ENCODE data around the gene CNNM2. TPM values are rescaled to one million over a fixed set of nuclear protein-coding genes. Genes with fewer than 3 reads are reported as not detected.
"Not testable (repeated sequence)": the region's sequence is repeated elsewhere in the genome, so short reads cannot be mapped to it uniquely, and the experiment has no call there.

The CNNM2 gene
- total RNA-seq, 2 experiments from 2014 or later, result 4.2 to 4.5 TPM

DNA sequence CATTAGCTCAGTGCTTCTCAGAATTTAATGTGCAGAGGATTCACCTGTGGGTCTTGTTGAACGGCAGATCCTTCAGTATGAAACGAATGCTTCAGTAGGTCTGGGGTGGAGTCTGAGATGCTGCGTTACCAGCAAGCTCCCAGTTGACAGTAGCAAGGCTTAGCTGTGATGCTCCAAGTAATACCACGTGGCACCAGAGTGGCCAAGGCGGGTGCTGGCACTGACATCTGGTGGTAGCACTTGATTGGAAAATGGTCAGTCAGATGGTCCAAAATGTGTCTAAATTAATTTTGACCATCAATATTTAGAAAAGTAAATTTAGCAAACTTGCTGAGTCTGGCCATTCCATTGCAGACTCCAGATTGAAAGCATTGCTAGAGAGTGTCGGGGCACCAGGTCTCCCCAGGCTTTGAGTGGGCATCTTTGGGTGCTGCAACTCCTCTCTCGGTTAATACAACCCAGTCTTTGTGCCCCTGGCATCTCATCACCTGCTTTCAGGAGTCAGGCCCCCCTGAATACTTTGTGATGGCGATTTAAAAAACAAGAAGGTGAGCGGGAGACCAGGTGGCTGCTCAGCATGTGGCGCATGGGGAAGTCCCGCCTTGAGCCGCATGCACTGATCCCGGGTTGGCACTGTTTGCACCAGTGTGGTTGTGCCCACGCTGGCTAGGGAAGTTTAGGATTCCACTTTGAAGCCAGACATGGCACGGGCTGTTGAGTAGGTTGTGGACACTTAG, 144.9 kb downstream of the CNNM2 start:
- no peak for DNase-seq
- Mint-ChIP-seq H3K27ac (no peak overlapping the region), H3K9me3 (ENCODE audit: low read depth) (no peaks in the 10 kb centered on the region), H3K4me1 (no peaks in the 10 kb centered on the region), H3K27me3 (no peaks in the 10 kb centered on the region), H3K4me3 (no peak overlapping the region), H3K36me3 (ENCODE audit: low read depth) (no peaks in the 10 kb centered on the region)
- no peak for ATAC-seq
- ChIA-PET POLR2A (no interaction called here), CTCF (interaction anchor here (0.8 to 2.7 kb wide), 6 partner anchors 9 to 181 kb away, joined by 3 to 22 read pairs (median 4); partner anchors contain the start of gene CNNM2)
- intact Hi-C loops (cut with DNase I, micrococcal nuclease), result no loop called here

DNA sequence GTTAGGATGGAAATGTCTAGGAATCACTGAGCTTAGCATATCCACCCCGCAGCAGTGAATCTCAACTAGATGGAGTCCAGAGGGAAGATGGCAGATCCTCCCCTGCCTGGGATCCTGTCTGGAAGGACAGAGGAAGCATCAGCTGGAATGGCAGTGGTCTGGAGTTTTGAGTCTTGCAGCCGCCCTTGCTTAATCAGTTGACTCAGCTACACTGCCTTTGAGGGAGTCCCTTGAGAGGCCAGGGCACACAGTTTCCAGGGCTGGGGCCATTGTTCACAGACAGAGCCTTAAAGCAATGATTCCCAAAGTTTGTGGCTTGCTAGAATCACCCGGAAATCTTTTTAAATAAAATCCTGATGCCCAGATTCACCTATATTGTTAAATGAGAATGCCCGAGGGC, 146.9 kb downstream of the CNNM2 start:
- ATAC-seq, result no peak
- Mint-ChIP-seq H3K4me1 (peaks cover 3% of the 10 kb centered on the region), H3K4me3 (no peak overlapping the region), H3K27me3 (no peaks in the 10 kb centered on the region), H3K27ac (no peak overlapping the region), H3K36me3 (ENCODE audit: low read depth) (no peaks in the 10 kb centered on the region), H3K9me3 (ENCODE audit: low read depth) (no peaks in the 10 kb centered on the region)
- DNase-seq, result no peak
- ChIA-PET CTCF (interaction anchor here (0.6 to 2.7 kb wide), 4 partner anchors 11 to 706 kb away, joined by 3 to 22 read pairs (median 4); partner anchors contain the start of gene CNNM2), POLR2A (interaction anchor here (0.6 kb wide), 1 partner anchor 15 kb away, joined by 4 read pairs; no protein-coding TSS in a partner anchor)
- intact Hi-C loops (cut with DNase I, micrococcal nuclease), result loop anchor here in 1 of 2 experiments (5.0 kb wide), 1 partner anchor 338 kb away; no protein-coding TSS in a partner anchor

DNA sequence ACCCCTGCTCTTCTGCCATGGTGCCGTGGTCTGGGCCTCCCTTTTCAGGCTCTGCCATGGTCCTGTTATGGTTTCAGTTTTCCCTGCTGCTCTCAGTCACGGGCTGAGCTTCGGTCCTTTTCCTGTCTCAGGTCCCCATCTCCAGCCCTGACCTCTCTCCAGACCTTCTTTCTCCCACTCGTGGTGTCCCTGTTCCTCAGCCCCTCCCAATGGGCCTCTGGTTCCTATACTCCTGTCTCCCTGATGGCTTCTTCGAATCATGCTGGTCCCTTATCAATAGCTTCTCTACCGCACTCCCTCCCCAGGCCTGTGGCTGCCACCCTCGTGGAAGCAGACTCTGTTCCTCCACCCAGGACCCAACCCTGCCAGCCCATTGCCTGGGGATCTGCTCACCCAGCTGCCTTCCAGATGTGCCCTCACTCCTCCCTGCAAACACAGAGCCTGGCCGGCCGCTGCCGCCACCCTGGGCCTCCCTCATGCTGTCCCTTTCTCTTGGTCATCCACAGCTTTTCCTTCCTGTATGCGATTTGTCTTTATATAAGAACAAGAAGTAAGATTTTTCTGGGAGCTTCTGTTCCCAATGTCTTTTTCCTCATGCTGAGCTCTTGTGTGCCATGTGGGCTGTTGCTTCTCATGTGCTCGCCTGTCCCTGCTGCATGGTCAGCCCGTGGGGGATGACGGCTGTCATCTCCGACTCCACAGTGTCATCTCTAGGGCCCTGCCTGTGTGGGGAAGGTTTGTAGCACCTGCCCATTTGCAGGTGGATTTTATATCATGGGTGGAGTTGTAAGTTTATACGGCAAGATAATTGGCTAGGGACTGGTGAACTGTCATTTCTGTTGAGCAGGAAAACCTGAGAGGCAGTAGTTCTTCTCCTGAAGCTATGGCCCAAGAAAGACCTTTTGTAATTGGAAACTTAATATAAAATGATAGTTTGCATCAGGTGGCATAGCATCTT, 148.3 kb downstream of the CNNM2 start:
- ATAC-seq, result no peak
- DNase-seq, result no peak
- no peak overlapping the region for H3K27ac Mint-ChIP-seq
- H3K27me3 Mint-ChIP-seq, result no peaks in the 10 kb centered on the region
- H3K4me3 Mint-ChIP-seq, result no peak overlapping the region
- H3K9me3 Mint-ChIP-seq (ENCODE audit: low read depth), result no peaks in the 10 kb centered on the region
- POLR2A ChIA-PET, result no interaction called here
- intact Hi-C loops (cut with DNase I, micrococcal nuclease), result loop anchor here in 1 of 2 experiments (5.0 kb wide), 1 partner anchor 339 kb away; no protein-coding TSS in a partner anchor
- CTCF ChIA-PET, result interaction anchor here (0.7 to 1.9 kb wide), 6 partner anchors 148 to 186 kb away, joined by 3 to 12 read pairs (median 3); partner anchors contain the start of gene CNNM2
- H3K4me1 Mint-ChIP-seq, result peaks cover 12% of the 10 kb centered on the region
- H3K36me3 Mint-ChIP-seq (ENCODE audit: low read depth), result no peaks in the 10 kb centered on the region

DNA sequence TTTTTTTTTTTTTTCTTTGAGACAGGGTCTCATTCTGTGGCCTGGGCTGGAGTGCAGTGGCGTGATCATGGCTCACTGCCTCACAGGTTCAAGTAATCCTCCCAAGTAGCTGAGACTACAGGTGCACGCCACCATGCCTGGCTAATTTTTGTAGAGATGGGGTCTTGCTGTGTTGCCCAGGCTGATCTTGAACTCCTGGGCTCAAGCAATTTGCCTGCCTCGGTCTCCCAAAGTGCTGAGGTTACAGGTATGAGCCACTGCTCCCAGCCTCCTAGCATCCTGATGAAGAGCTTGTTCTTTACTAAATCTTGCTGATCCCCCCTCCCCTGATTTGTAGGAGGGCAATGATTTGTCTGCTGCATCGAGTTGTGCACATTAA, 149.0 kb downstream of the CNNM2 start:
- CTCF ChIA-PET, result interaction anchor here (0.7 to 1.9 kb wide), 5 partner anchors 150 to 186 kb away, joined by 3 to 12 read pairs (median 3); partner anchors contain the start of gene CNNM2
- H3K9me3 Mint-ChIP-seq (ENCODE audit: low read depth); POLR2A ChIA-PET; H3K36me3 Mint-ChIP-seq (ENCODE audit: low read depth); H3K27me3 Mint-ChIP-seq; H3K27ac Mint-ChIP-seq; H3K4me3 Mint-ChIP-seq; ATAC-seq; DNase-seq: not testable (repeated sequence)
- intact Hi-C loops (cut with DNase I, micrococcal nuclease), result loop anchor here in 1 of 2 experiments (5.0 kb wide), 1 partner anchor 340 kb away; no protein-coding TSS in a partner anchor
- H3K4me1 Mint-ChIP-seq, result peaks cover 12% of the 10 kb centered on the region

DNA sequence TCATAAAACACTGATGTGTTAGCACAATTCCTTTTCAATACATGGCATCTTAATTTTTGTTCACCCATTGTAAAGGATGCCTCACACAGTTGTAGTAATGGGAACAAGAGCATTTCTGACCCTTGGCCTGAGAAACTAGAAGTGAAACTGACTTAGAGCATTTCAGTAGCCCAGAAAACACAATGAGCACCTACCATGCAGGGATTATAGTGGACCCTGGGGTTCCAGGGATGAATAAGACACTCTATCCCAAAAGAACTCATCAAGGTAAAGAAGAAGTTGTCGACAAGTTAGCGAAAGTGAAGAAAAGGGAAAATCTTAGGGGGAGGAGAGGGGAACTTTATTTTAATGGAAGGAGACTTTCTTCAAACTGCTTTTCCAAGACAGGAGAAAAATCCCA, 149.4 kb downstream of the CNNM2 start:
- intact Hi-C loops (cut with DNase I, micrococcal nuclease), result loop anchor here in 1 of 2 experiments (5.0 kb wide), 1 partner anchor 340 kb away; no protein-coding TSS in a partner anchor
- CTCF ChIA-PET, result interaction anchor here (0.7 to 2.3 kb wide), 5 partner anchors 150 to 232 kb away, joined by 3 to 12 read pairs (median 4); partner anchors contain the start of gene CNNM2
- Mint-ChIP-seq H3K27ac (no peak overlapping the region), H3K4me1 (peaks cover 12% of the 10 kb centered on the region), H3K9me3 (ENCODE audit: low read depth) (no peaks in the 10 kb centered on the region), H3K27me3 (no peaks in the 10 kb centered on the region), H3K4me3 (no peak overlapping the region), H3K36me3 (ENCODE audit: low read depth) (no peaks in the 10 kb centered on the region)
- POLR2A ChIA-PET, result no interaction called here
- ATAC-seq (no peak), DNase-seq (no peak)

DNA sequence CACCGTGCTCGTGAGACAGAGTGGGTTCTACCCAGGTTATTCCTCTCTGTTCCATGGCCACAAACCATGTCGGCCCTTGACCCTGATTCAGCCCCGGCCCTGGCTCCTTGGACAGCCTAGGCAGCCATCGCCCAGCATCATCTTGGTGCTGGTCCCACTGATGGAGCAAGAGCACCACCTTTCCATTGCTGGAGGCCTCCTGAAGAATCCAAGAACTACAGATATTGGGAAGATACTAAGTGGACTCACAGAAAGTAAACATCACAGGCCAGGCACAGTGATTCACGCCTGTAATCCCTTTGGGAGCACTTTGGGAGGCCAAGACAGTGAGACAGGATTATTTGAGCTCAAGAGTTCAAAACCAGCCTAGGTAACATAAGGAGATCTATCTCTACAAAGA, 149.9 kb downstream of the CNNM2 start:
- ChIA-PET CTCF (interaction anchor here (0.7 to 2.3 kb wide), 5 partner anchors 151 to 497 kb away, joined by 4 to 12 read pairs (median 4); partner anchors contain the start of gene CNNM2), POLR2A (no interaction called here)
- peaks cover 12% of the 10 kb centered on the region for H3K4me1 Mint-ChIP-seq
- DNase-seq (no peak), ATAC-seq (no peak)
- no peak overlapping the region for H3K27ac Mint-ChIP-seq
- H3K36me3 Mint-ChIP-seq (ENCODE audit: low read depth), result no peaks in the 10 kb centered on the region
- H3K27me3 Mint-ChIP-seq, result no peaks in the 10 kb centered on the region
- intact Hi-C loops (cut with DNase I, micrococcal nuclease), result loop anchor here in 1 of 2 experiments (2.0 to 5.0 kb wide), 2 partner anchors 177 to 341 kb away; partner anchors contain the start of gene RPEL1
- H3K9me3 Mint-ChIP-seq (ENCODE audit: low read depth), result no peaks in the 10 kb centered on the region
- no peak overlapping the region for H3K4me3 Mint-ChIP-seq

DNA sequence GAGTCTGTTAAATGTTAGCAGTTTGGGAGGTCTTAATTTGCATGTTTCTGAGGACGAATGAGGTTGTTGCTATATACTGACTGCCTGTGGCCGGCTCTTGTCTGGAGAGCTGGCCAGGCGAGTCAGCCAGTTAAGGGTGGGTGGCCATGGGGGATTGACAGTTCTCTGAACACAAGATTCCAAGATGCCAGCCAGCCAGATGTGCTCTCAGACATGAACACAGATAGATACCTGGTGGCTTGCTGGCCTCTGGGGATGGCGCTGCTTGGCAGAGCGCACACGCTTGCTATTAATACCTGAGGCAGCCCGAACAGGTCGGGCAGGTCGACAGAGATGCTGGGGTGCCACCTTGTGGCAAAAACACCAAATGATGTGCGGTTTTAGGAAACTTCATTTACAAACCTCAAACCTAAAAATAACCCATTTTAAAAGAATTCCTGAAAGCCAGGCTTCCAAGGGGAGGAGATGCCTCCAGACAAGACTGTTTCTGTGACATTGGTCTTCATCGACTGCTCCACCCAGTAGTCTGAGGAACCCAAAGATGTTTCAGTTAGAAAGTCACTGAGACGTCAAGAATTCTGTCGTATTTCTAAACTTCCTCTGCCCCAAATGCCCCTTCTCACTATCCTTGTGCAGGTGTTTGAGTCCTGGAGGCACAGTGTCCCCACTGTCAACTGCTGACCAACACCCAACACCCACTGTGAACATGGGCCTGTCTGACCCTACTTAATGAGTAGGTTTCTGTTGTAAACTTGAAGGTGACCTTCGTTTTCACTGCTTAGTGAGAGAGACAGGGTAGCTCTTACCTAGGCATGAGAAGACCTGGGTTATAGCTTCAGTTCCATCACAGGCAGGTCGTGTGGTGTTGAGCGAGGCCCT, 151.6 kb downstream of the CNNM2 start:
- no peaks in the 10 kb centered on the region for H3K9me3 Mint-ChIP-seq (ENCODE audit: low read depth)
- POLR2A ChIA-PET, result no interaction called here

DNA sequence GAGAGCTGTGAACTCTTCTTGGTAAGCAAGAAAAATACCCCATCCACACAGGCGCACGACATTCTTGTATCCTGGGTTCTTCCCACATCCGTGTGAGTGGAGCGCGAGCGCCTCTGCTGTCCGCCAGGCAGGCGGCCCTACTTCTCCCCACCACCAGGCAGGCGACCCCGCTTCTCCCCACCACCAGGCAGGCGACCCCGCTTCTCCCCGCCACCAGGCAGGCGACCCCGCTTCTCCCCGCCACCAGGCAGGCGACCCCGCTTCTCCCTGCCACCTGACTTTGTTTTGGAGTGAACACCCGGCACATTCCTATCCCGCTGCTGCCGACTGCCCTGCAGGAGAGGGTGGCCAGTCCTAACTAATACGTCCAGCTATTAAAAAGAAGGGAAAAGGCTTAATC, 154.2 kb downstream of the CNNM2 start:
- H3K36me3 Mint-ChIP-seq (ENCODE audit: low read depth), result peaks cover 2% of the 10 kb centered on the region
- no peak for ATAC-seq
- H3K27me3 Mint-ChIP-seq, result no peaks in the 10 kb centered on the region
- POLR2A ChIA-PET, result interaction anchor here (0.5 kb wide), 1 partner anchor 40 kb away, joined by 3 read pairs; no protein-coding TSS in a partner anchor
- H3K9me3 Mint-ChIP-seq (ENCODE audit: low read depth), result no peaks in the 10 kb centered on the region
- peaks cover 12% of the 10 kb centered on the region for H3K4me1 Mint-ChIP-seq
- DNase-seq, result no peak
- H3K27ac Mint-ChIP-seq, result no peak overlapping the region
- intact Hi-C loops (cut with DNase I, micrococcal nuclease), result no loop called here
- no peak overlapping the region for H3K4me3 Mint-ChIP-seq
- CTCF ChIA-PET, result interaction anchor here (1.7 to 2.7 kb wide), 2 partner anchors 10 to 155 kb away, joined by 4 to 13 read pairs; partner anchors contain the start of gene CNNM2

More for the DNA sequence above, 151.6 kb downstream of the CNNM2 start:
- intact Hi-C loops (cut with DNase I, micrococcal nuclease), result loop anchor here (1.0 to 5.0 kb wide), 5 partner anchors 15 to 342 kb away; partner anchors contain the start of gene RPEL1 (in 1 of the 2)
- CTCF ChIA-PET, result interaction anchor here (0.6 to 2.3 kb wide), 12 partner anchors 34 to 495 kb away, joined by 3 to 26 read pairs (median 4); partner anchors contain the start of gene CNNM2
- Mint-ChIP-seq H3K4me1 (peaks cover 12% of the 10 kb centered on the region), H3K36me3 (ENCODE audit: low read depth) (no peaks in the 10 kb centered on the region), H3K27me3 (no peaks in the 10 kb centered on the region), H3K27ac (no peak overlapping the region), H3K4me3 (no peak overlapping the region)
- DNase-seq (peak; percentile 84), ATAC-seq (peak; percentile 86)

- no peak for ATAC-seq
- CTCF ChIA-PET, result interaction anchor here (1.7 to 2.7 kb wide), 2 partner anchors 11 to 155 kb away, joined by 4 to 13 read pairs; partner anchors contain the start of gene CNNM2
- intact Hi-C loops (cut with DNase I, micrococcal nuclease), result no loop called here
Observed at GRCh38 chr10:103072891-103073290, 154.8 kb downstream of the CNNM2 start.

GRCh38 chr10:103077020-103077419, 158.9 kb downstream of the CNNM2 start:
- Mint-ChIP-seq H3K27me3 (no peaks in the 10 kb centered on the region), H3K4me1 (no peaks in the 10 kb centered on the region), H3K9me3 (ENCODE audit: low read depth) (no peaks in the 10 kb centered on the region), H3K36me3 (ENCODE audit: low read depth) (peaks cover 2% of the 10 kb centered on the region), H3K4me3 (no peak overlapping the region), H3K27ac (no peak overlapping the region)
- ChIA-PET POLR2A (no interaction called here), CTCF (interaction anchor here (0.7 to 1.0 kb wide), 3 partner anchors 159 to 190 kb away, joined by 4 to 5 read pairs (median 4); partner anchors contain the start of gene CNNM2)
- ATAC-seq, result no peak
- no peak for DNase-seq
- intact Hi-C loops (cut with DNase I, micrococcal nuclease), result no loop called here

More at GRCh38 chr10:103072891-103073290, 154.8 kb downstream of the CNNM2 start:
- H3K4me1 Mint-ChIP-seq, result peaks cover 12% of the 10 kb centered on the region
- no peak overlapping the region for H3K4me3 Mint-ChIP-seq
- no peaks in the 10 kb centered on the region for H3K27me3 Mint-ChIP-seq
- H3K27ac Mint-ChIP-seq, result no peak overlapping the region
- H3K9me3 Mint-ChIP-seq (ENCODE audit: low read depth), result no peaks in the 10 kb centered on the region
- POLR2A ChIA-PET, result interaction anchor here (0.5 kb wide), 1 partner anchor 40 kb away, joined by 3 read pairs; no protein-coding TSS in a partner anchor
- peaks cover 2% of the 10 kb centered on the region for H3K36me3 Mint-ChIP-seq (ENCODE audit: low read depth)
- DNase-seq, result no peak

All from activated CD4-positive, alpha-beta T cell treated with anti-CD3 and anti-CD28 coated beads for 36 hours (primary cell).